ENCODE measurements around the gene TPX2. TPM values are rescaled to one million over a fixed set of nuclear protein-coding genes. Genes with fewer than 3 reads are reported as not detected.

TPX2 gene
- polyA plus RNA-seq, 1 donor (not counting 4 experiments of a cell fraction or from before 2014, with no cell fraction given): 31.5 TPM

GRCh38 chr20:31751126-31751525, 12.0 kb downstream of the TPX2 start:
- Histone ChIP-seq H3K9ac (ENCODE audit: control insufficient read depth, extremely low read depth, insufficient read depth, low read length) (no peak overlapping the region), H3K9me3 (ENCODE audit: control insufficient read depth, low read depth, low read length) (no peaks in the 10 kb centered on the region), H3K27ac (ENCODE audit: control insufficient read depth, insufficient read depth, low read length) (no peak overlapping the region), H3K4me2 (ENCODE audit: control insufficient read depth, extremely low read depth, insufficient read depth, low read depth, low read length) (no peak overlapping the region), H3K36me3 (ENCODE audit: control insufficient read depth in 2 of 2, extremely low read depth in 1 of 2, insufficient read depth in 2 of 2, low read length in 2 of 2) (peaks cover 0 to 8% of the 10 kb centered on the region in 2 experiments), H4K20me1 (ENCODE audit: control insufficient read depth, extremely low read depth, insufficient read depth, low read length) (no peaks in the 10 kb centered on the region), H2AFZ (ENCODE audit: control insufficient read depth, low read length) (no peak overlapping the region), H3K4me3 (ENCODE audit: control insufficient read depth in 2 of 3, extremely low read depth in 1 of 3, insufficient read depth in 2 of 3, low read depth in 1 of 3, low read length in 3 of 3) (no peak overlapping the region), H3K79me2 (ENCODE audit: control insufficient read depth, insufficient read depth, low read length) (peaks cover 93% of the 10 kb centered on the region), H3K4me1 (ENCODE audit: control insufficient read depth, extremely low read depth, insufficient read depth, low read length) (peaks cover 6% of the 10 kb centered on the region), H3K27me3 (ENCODE audit: control insufficient read depth, extremely low read depth, insufficient read depth, low read length) (no peaks in the 10 kb centered on the region), H3K9me1 (ENCODE audit: control insufficient read depth, extremely low read depth, insufficient read depth, low read length) (no peaks in the 10 kb centered on the region)
- TF ChIP-seq CTCF (optimal IDR thresholded peaks at IDR 0.05 in 1 of 3, IDR thresholded peaks at IDR 0.05 in 1 of 3, conservative IDR thresholded peaks at IDR 0.05 in 1 of 3; ENCODE audit: extremely low read depth in 1 of 3, insufficient read depth in 2 of 3, low read length in 3 of 3) (no peak), EZH2 (IDR thresholded peaks at IDR 0.05; ENCODE audit: low read length) (no peak)
- dilution Hi-C loops (cut with MboI; ENCODE audit: extremely low pct_ligation_motif_present, low sequenced_read_pairs): no loop called here
- no peak for DNase-seq (ENCODE audit: low read depth, low spot score)
- no peak for FAIRE-seq

- H2AFZ ChIP-seq (ENCODE audit: control insufficient read depth, low read length): no peak overlapping the region
- H3K27me3 ChIP-seq (ENCODE audit: control insufficient read depth, extremely low read depth, insufficient read depth, low read length): no peaks in the 10 kb centered on the region
- FAIRE-seq: no peak
- dilution Hi-C loops (cut with MboI; ENCODE audit: extremely low pct_ligation_motif_present, low sequenced_read_pairs): no loop called here
- H3K9me1 ChIP-seq (ENCODE audit: control insufficient read depth, extremely low read depth, insufficient read depth, low read length): no peaks in the 10 kb centered on the region
- TF ChIP-seq CTCF (optimal IDR thresholded peaks at IDR 0.05 in 1 of 3, IDR thresholded peaks at IDR 0.05 in 1 of 3, conservative IDR thresholded peaks at IDR 0.05 in 1 of 3; ENCODE audit: extremely low read depth in 1 of 3, insufficient read depth in 2 of 3, low read length in 3 of 3) (no peak), EZH2 (IDR thresholded peaks at IDR 0.05; ENCODE audit: low read length) (no peak)
- DNase-seq (ENCODE audit: low read depth, low spot score): no peak
- no peaks in the 10 kb centered on the region for H3K9me3 ChIP-seq (ENCODE audit: control insufficient read depth, low read depth, low read length)
- H3K27ac ChIP-seq (ENCODE audit: control insufficient read depth, insufficient read depth, low read length): no peak overlapping the region
- H3K9ac ChIP-seq (ENCODE audit: control insufficient read depth, extremely low read depth, insufficient read depth, low read length): no peak overlapping the region
- H4K20me1 ChIP-seq (ENCODE audit: control insufficient read depth, extremely low read depth, insufficient read depth, low read length): no peaks in the 10 kb centered on the region
- peaks cover 4 to 13% of the 10 kb centered on the region in 2 experiments for H3K36me3 ChIP-seq (ENCODE audit: control insufficient read depth in 2 of 2, extremely low read depth in 1 of 2, insufficient read depth in 2 of 2, low read length in 2 of 2)
- H3K4me2 ChIP-seq (ENCODE audit: control insufficient read depth, extremely low read depth, insufficient read depth, low read depth, low read length): no peak overlapping the region
- H3K4me3 ChIP-seq (ENCODE audit: control insufficient read depth in 2 of 3, extremely low read depth in 1 of 3, insufficient read depth in 2 of 3, low read depth in 1 of 3, low read length in 3 of 3): no peak overlapping the region
- no peaks in the 10 kb centered on the region for H3K4me1 ChIP-seq (ENCODE audit: control insufficient read depth, extremely low read depth, insufficient read depth, low read length)
- peaks cover 59% of the 10 kb centered on the region for H3K79me2 ChIP-seq (ENCODE audit: control insufficient read depth, insufficient read depth, low read length)
Measured at GRCh38 chr20:31757254-31757653, 18.2 kb downstream of the TPX2 start.

Measured in keratinocyte (primary cell).